Activated CD4-positive, alpha-beta T cell treated with anti-CD3 and anti-CD28 coated beads, Interleukin-10, Interleukin-2, amounts not matched to agents 100 ng/mL and 50 ng/mL, durations not matched to agents 16 hours and 8 hours (primary cell): Measurements from ENCODE around the gene PSMF1.

Source experiments
- DNase-seq: peaks from one replicate; pipeline ENCODE4 v3.0.0-alpha.2; 2020

The PSMF1 gene

DNA sequence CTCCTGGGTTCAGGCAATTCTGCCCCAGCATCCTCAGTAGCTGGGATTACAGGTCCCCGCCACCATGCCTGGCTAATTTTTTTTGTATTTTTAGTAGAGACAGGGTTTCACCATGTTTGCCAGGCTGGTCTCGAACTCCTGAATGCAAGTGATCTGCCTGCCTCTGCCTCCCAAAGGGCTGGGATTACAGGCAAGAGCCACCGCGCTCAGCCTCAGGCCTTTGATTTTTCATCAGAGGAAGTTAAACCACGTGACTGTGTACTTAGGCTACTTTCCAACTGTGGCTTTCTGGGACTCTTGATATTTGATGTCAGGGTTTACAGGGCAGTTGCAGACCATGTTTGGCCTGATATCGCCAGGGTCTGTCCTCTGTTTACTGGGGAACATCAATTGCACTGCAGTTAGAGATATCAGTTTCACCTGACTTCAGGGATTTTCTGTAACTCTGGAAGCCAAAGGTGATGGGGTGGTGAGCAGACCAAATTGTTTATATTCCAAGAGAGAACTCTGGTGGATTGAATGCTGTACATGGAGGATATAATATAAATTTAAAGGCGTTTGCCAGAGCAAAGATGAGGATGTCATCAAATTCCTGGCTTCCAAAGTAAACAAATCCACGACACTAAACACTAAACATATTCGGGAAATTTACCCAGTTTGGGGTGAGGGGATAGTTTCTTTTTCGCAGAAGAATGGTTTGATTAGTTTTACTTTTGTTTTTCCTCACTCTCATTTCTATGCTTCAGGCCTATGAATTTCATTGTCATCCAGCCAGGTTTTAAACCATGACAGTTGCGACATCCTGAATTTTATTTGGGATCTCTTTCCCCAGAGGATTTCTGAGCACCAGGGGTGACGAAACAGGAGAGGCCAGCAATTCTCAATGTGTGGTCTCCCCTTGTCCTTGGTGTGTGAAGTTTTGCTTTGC is 4.2 kb downstream of the PSMF1 start:
- peak; percentile 44 for DNase-seq

GRCh38 chr20:1123666-1124065 is 5.3 kb downstream of the PSMF1 start:
- no peak for DNase-seq

DNA sequence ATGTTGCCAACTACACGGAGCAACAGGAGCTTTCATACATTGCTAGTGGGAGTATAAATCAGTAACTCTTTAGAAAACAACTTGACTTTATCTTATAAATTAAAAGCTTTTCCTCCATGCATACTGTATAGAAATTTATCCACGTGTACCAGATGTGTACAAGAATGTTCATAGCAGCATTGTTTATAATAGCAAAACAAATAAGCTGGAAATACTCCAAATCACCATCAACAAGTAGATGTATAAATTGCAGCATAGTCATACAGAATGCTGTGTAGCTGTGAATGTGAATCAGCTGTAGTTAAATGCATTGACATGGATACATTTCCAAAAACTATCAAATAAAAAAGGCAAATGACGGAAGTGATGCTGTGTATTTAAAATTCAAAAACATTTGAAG is 6.0 kb downstream of the PSMF1 start:
- DNase-seq, result no peak

DNA sequence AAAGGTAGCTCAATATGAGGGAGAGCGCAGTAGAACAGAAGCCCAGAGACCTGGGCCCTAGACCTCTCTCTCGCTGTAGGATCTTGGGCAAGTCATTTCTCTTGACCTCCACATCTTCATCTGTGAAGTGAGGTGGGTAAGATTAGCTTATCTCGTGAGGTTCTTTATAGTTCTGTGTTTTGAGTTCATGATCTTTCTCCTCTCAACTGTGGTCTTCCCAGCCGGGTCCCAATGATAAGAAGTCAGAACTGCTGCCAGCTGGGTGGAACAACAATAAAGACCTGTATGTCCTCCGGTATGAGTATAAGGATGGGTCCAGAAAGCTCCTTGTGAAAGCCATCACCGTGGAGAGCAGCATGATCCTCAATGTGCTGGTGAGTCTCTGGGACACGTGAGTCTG is 6.9 kb downstream of the PSMF1 start:
- DNase-seq, result no peak

DNA sequence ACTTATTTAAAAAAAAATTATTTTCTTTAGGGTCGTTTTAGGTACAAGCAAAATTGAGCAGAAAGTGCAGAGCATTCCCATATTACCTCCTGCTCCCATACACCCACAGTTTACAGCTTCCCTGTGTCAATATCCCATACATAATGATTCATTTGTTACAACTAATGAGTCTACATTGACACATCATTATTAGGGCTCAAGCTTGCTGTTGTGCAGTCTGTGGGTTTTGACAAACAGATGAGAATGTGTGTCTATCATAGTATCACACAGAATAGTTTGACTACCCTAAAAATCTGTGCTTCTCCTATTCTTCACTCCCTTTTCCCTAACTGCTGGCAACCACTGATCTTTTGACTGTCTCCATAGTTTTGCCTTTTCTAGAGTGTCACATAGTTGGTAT is 9.4 kb downstream of the PSMF1 start:
- no peak for DNase-seq

DNA sequence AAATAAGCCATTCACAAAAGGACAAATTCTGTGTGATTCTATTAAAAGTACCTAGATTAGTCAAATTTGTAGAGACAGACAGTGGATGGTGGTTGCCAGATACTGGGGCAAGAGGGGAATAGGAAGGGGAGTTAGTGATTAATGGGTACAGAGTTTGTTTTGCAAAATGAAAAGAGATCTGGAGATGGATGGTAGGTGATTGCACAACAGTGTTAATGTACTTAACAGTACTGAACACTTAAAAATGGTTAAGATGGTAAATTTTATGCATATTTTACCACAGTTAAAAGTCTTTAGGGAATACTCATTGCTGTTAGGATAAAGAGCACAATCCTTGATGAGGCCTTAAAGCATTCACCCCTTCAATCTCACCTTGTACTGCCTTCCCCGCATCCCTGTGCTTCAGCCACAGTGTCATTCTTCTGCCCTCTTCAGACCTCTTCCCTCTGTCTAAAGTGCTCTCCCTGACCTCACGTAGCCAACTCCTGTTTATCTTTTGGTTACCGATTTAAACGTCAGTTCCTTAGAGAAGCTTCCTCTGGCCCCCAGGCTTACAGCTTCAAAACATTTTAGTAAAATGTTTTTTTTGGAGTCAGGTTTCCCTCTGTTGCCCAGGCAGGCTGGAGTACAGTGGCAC is 11.8 kb downstream of the PSMF1 start:
- no peak for DNase-seq

DNA sequence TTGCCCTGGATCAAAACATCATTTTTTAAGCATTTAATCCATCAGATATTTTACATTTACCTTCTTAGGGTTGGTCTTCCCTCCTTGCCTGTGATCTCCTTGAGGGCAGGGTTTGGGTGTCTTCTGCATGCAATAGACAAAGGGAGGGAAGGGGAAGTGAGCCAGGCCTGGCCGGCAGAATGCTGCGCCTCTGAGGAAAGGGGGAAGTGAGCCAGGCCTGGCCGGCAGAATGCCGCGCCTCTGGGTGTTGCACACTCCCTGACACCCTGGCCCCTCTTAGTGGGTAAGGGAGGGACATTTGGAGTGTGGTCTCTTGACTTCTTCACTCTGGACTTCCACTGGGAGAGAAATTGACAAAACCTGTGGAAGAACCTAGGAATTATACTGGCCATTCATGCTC is 12.4 kb downstream of the PSMF1 start:
- DNase-seq, result no peak

GRCh38 chr20:1131354-1131753 is 13.0 kb downstream of the PSMF1 start:
- DNase-seq, result no peak

GRCh38 chr20:1134355-1134754 is 16.0 kb downstream of the PSMF1 start:
- no peak for DNase-seq

DNA sequence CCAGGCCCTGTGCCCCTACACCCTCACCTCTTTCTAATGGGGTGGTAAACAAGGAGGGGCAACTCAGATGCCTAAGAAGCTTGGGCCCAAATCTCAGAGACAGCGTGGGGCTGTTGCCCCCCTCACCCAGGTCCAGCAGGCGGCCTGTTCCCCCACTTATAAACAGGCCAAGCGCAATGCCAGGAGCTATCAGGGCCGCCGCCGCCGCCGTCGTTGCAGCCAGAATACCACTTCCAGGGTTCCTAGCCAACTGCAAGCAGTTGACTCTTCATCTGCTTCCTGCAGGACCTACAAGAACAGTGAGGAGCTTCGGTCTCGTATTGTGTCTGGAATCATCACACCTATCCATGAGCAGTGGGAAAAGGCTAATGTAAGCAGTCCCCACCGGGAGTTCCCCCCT is 16.4 kb downstream of the PSMF1 start:
- no peak for DNase-seq

- DNase-seq, result no peak
Measured at GRCh38 chr20:1137236-1137635, 18.8 kb downstream of the PSMF1 start.

DNA sequence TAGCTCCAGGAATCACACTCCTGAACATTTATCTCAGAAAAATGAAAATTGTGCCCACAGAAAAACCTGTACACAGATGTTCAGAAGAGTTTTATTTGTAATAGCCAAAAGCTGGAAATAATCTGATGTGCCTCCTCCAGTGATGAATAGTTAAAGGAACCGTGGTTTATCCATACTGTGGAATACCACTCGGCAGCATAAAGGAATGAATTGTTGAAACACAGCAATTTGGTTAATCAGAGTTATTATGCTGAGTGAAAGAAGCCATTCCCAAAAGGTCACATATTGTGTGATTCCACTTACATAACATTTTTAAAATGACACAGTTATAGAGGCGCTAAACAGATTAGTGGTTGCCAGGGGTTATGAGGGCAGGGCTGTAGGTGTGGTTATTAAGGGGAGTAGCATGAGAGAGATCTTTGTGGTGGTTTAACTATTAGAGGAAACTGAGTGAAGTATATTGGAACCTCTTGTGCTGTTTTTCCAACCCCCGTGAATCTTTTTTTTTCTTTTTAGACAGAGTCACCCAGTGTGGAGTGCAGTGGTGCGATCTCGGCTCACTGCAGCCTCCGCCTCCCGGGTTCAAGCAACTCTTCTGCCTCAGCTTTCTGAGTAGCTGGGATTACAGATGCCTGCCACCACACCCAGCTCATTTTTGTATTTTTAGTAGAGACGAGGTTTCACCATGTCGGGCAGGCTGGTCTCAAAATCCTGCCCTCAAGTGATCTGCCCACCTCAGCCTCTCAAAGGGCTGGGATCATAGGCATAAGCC is 26.2 kb downstream of the PSMF1 start:
- DNase-seq, result no peak

- DNase-seq, result no peak
Measured at GRCh38 chr20:1146957-1147356, 28.6 kb downstream of the PSMF1 start.

- peak; percentile 55 for DNase-seq
Measured at GRCh38 chr20:1149812-1150211, 31.4 kb downstream of the PSMF1 start.

GRCh38 chr20:1150218-1150617 is 31.8 kb downstream of the PSMF1 start:
- DNase-seq, result peak; percentile 67

GRCh38 chr20:1150968-1151367 is 32.6 kb downstream of the PSMF1 start:
- DNase-seq, result no peak

- DNase-seq, result no peak
Measured at GRCh38 chr20:1154226-1154625, 35.8 kb downstream of the PSMF1 start.

DNA sequence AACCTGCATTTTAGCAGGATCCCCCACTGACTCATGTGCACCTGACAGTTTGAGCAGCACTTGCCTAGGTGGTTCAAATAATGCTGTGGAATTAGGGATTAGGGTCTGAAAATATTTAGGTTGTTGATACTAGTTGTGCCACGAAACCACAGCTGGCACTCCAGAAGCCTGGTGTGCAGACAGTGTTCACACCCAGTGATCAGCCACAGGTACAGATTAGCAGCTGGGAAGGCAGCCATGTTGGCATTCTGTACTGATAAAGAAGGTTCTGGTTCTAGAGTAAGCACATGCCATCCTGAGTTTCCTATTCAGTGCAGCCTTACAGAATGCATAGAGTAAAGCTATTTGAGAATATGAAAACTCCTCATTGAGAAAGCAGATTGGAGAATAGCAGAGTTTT is 36.3 kb downstream of the PSMF1 start:
- no peak for DNase-seq

DNA sequence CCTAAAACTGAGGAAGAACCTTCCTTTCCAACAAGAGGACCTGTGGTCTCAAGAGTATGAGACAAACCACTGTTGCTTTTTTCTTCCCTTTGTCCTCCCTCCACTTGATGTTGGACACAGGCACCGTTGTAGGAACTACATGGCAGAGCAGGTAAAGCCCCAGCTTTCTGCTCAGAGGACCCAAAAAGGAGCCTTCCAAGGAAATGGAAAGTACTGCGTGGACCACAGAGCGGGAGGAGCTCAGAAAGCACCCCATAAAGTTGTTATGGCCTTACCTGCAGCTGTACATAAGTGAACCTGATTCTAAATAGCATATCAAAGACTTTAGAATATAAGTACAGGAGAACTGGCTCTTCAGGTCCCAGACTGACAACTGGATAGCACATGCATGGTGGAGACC is 36.9 kb downstream of the PSMF1 start:
- DNase-seq, result no peak

DNA sequence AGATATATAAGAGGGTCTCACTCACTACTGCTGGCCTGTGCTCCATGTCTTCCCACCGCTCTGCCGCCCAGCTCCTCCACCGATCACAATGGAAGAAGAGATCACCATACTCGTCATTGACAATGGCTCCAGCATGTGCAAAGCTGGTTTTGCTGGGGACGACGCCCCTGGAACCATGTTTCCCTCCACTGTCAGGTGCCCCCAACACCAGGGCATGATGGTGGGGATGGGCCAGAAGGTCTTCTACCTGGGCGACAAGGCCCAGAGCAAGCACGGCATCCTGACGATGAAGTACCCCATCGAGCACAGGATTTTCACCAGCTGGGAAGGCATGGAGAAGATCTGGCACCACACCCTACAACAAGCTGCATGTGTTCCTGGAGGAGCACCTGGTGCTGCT is 42.1 kb downstream of the PSMF1 start:
- no peak for DNase-seq

GRCh38 chr20:1160991-1161390 is 42.6 kb downstream of the PSMF1 start:
- no peak for DNase-seq

GRCh38 chr20:1163105-1163504 is 44.7 kb downstream of the PSMF1 start:
- no peak for DNase-seq

DNA sequence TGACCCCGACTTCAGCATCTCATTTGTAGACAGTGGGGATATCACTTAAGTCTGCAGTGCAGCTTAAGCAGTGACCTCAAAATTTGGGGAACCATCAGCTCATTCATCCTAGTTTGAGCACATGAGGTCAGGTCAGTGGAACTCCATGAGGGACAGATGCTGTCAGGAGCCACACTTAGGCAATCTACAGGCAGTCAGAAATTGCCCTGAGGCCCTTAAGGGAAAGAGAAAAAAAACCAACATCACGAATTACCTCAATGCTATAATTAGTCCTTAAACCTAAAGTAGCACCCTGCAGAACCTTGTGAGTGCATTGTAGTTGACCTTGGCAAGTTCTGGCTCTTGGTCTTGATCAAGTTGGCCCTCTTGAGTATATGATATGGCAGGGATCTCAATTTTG is 45.3 kb downstream of the PSMF1 start:
- DNase-seq, result no peak

DNA sequence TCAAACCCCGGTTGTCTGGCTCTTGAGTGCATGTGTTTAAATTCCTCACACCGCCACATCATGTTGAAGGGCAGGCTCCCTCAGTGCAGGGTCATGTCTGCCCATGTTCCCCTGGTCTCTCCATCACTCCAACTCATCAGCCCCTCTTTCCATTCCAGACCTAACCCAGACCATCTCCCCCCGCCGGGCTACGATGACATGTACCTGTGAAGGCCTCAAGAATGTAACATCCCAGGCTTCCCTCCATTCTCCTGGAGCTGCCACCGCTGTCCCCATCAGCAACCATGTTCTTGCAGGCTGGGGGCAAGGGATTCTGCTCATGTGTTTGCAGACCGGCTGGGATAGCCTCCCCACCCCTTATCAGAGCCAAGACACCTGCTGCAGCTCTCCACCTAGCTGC is 46.5 kb downstream of the PSMF1 start:
- no peak for DNase-seq
